Neural cell (in vitro differentiated cells): ENCODE results near the gene UGT3A2. TPM values are rescaled to one million over a fixed set of nuclear protein-coding genes. Genes with fewer than 3 reads are reported as not detected.

Experiments used
- H2AFZ ChIP-seq: fragments of 200-600, 300-800 bp; sonication (generic), shearing (Covaris generic); 2 replicates; pipeline ENCODE4 v1.6.0; 2014; ENCODE audit warnings: low read depth, mild to moderate bottlenecking, antibody characterized with exemption, low read length, moderate library complexity
- H3F3A ChIP-seq: fragments of 200-600 bp; shearing (Covaris generic); 2 replicates; pipeline ENCODE4 v1.6.1; 2016; ENCODE audit warnings: mild to moderate bottlenecking, moderate library complexity, mixed read lengths, antibody characterized with exemption, low read length; ENCODE audit not compliant: insufficient read depth, poor library complexity, severe bottlenecking
- H3K27ac ChIP-seq: fragments of 200-600, 300-800 bp; sonication (generic), shearing (Covaris generic); 2 replicates; pipeline ENCODE4 v1.5.1; 2014; ENCODE audit warnings: mild to moderate bottlenecking, low read length, moderate library complexity
- H3K27me3 ChIP-seq: fragments of 300-800, 200-600 bp; sonication (generic), shearing (Covaris generic); 2 replicates; pipeline ENCODE4 v1.6.0; 2014; ENCODE audit warnings: mild to moderate bottlenecking, low read depth, low read length, moderate library complexity; ENCODE audit not compliant: insufficient read depth
- H3K36me3 ChIP-seq: fragments of 300-800, 200-600 bp; sonication (generic), shearing (Covaris generic); 2 replicates; pipeline ENCODE4 v1.5.1; 2014; ENCODE audit warnings: mild to moderate bottlenecking, antibody characterized with exemption, low read length, moderate library complexity; ENCODE audit not compliant: insufficient read depth
- H3K4me2 ChIP-seq: fragments of 300-800, 200-600 bp; sonication (generic), shearing (Covaris generic); 2 replicates; pipeline ENCODE4 v1.6.0; 2014; ENCODE audit warnings: mild to moderate bottlenecking, low read length
- H3K4me3 ChIP-seq: fragments of 300-800, 200-600 bp; sonication (generic), shearing (Covaris generic); 2 replicates; pipeline ENCODE4 v1.5.1; 2014; ENCODE audit warnings: mild to moderate bottlenecking, low read length, moderate library complexity
- H3K79me2 ChIP-seq: fragments of 200-600 bp; shearing (Covaris generic); replicated peaks from 2 replicates; pipeline ENCODE4 v1.6.0; 2014; ENCODE audit warnings: mild to moderate bottlenecking, low read length, moderate library complexity; ENCODE audit not compliant: insufficient read depth
- H3K9ac ChIP-seq: fragments of 300-800, 200-600 bp; sonication (generic), shearing (Covaris generic); 2 replicates; pipeline ENCODE4 v1.6.1; 2016; ENCODE audit warnings: mild to moderate bottlenecking, low read length, mixed read lengths
- H3K9me2 ChIP-seq: fragments of 200-600 bp; shearing (Covaris generic); 2 replicates; pipeline ENCODE4 v1.6.1; 2016; ENCODE audit warnings: mild to moderate bottlenecking, low read length, mixed read lengths; ENCODE audit not compliant: insufficient read depth
- H3K9me3 ChIP-seq: fragments of 200-600, 300-800 bp; sonication (generic), shearing (Covaris generic); 2 replicates; pipeline ENCODE4 v1.6.1; 2016; ENCODE audit warnings: mild to moderate bottlenecking, mixed run types, low read length, moderate library complexity, mixed read lengths
- H4K20me1 ChIP-seq: fragments of 200-600 bp; shearing (Covaris generic); 2 replicates; pipeline ENCODE4 v1.6.1; 2016; ENCODE audit warnings: mild to moderate bottlenecking, mixed run types; ENCODE audit not compliant: insufficient read depth
- CTCF ChIP-seq: fragments of 450-650 bp; IDR thresholded peaks from 2 replicates; pipeline ENCODE4 v1.5.1; 2014; ENCODE audit warnings: antibody characterized with exemption, mild to moderate bottlenecking, moderate library complexity; ENCODE audit not compliant: poor library complexity, severe bottlenecking
- EP300 ChIP-seq: fragments of 450-650 bp; conservative IDR thresholded peaks from 2 replicates; pipeline ENCODE4 v1.6.1; 2014; ENCODE audit warnings: antibody characterized with exemption, mild to moderate bottlenecking, moderate library complexity; ENCODE audit not compliant: poor library complexity, severe bottlenecking
- EZH2 ChIP-seq: fragments of 200-600, 300-800 bp; shearing (Covaris generic), sonication (generic); IDR thresholded peaks from 2 replicates; pipeline ENCODE4 v1.6.1; 2014; ENCODE audit warnings: antibody characterized with exemption, low read length, borderline replicate concordance, mild to moderate bottlenecking; ENCODE audit not compliant: insufficient read depth, poor library complexity, severe bottlenecking
- MXI1 ChIP-seq: fragments of 450-650 bp; conservative IDR thresholded peaks from 2 replicates; pipeline ENCODE4 v1.6.1; 2014; ENCODE audit warnings: antibody characterized with exemption, mild to moderate bottlenecking; ENCODE audit not compliant: poor library complexity, severe bottlenecking
- POLR2AphosphoS5 ChIP-seq: IDR thresholded peaks from 2 replicates; pipeline ENCODE4 v1.6.1; 2012
- RAD21 ChIP-seq: fragments of 450-650 bp; conservative IDR thresholded peaks from 2 replicates; pipeline ENCODE4 v1.6.1; 2014; ENCODE audit warnings: antibody characterized with exemption, mild to moderate bottlenecking, moderate library complexity
- REST ChIP-seq: IDR thresholded peaks from 2 replicates; pipeline ENCODE4 v1.6.1; 2012; ENCODE audit warnings: borderline replicate concordance
- SMC3 ChIP-seq: fragments of 450-650 bp; conservative IDR thresholded peaks from 2 replicates; pipeline ENCODE4 v1.6.1; 2014; ENCODE audit warnings: antibody characterized with exemption, mild to moderate bottlenecking, moderate library complexity; ENCODE audit not compliant: poor library complexity
- TAF1 ChIP-seq: IDR thresholded peaks from 2 replicates; pipeline ENCODE4 v1.6.1; 2012; ENCODE audit warnings: low read depth
- polyA plus RNA-seq: library from polyadenylated mRNA; depleted of rRNA; stranded (reverse); fragments of >200 nt; gene quantifications from 2 replicates; pipeline ENCODE4 v1.2.3, GENCODE V29; 2014

The UGT3A2 gene
- polyA plus RNA-seq, 1 donor from 2014 or later = not detected

- no peak overlapping the region for H3K27ac ChIP-seq
- no peaks in the 10 kb centered on the region for H3K9me3 ChIP-seq
- no peaks in the 10 kb centered on the region for H3K36me3 ChIP-seq
- no peak overlapping the region for H3K9ac ChIP-seq
- H3K79me2 ChIP-seq = no peaks in the 10 kb centered on the region
- no peak overlapping the region for H3K4me2 ChIP-seq
- TF ChIP-seq RAD21 (no peak), REST (no peak), EP300 (no peak), TAF1 (no peak), POLR2AphosphoS5 (no peak), CTCF (no peak)
- no peak overlapping the region for H3K4me3 ChIP-seq
- H2AFZ ChIP-seq = no peak overlapping the region
- H3K27me3 ChIP-seq = no peaks in the 10 kb centered on the region
- H3K9me2 ChIP-seq = no peaks in the 10 kb centered on the region
- H4K20me1 ChIP-seq = no peaks in the 10 kb centered on the region
- no peaks in the 10 kb centered on the region for H3F3A ChIP-seq
These were observed 12.0 kb downstream of the UGT3A2 start for GRCh38 chr5:36054647-36055046.

GRCh38 chr5:36052538-36052937, 14.1 kb downstream of the UGT3A2 start:
- no peak overlapping the region for H3K4me3 ChIP-seq
- no peaks in the 10 kb centered on the region for H3K27me3 ChIP-seq
- H3K79me2 ChIP-seq = no peaks in the 10 kb centered on the region

More at GRCh38 chr5:36052538-36052937, 14.1 kb downstream of the UGT3A2 start:
- H3K9ac ChIP-seq = no peak overlapping the region
- no peaks in the 10 kb centered on the region for H3K9me2 ChIP-seq
- H3K27ac ChIP-seq = no peak overlapping the region
- no peaks in the 10 kb centered on the region for H3K36me3 ChIP-seq
- H3K9me3 ChIP-seq = no peaks in the 10 kb centered on the region
- no peak overlapping the region for H2AFZ ChIP-seq
- H3F3A ChIP-seq = no peaks in the 10 kb centered on the region
- TF ChIP-seq RAD21 = no peak
- TF ChIP-seq MXI1 = no peak
- TF ChIP-seq EZH2 = no peak
- TF ChIP-seq SMC3 = no peak
- no peak for TF ChIP-seq REST
- TF ChIP-seq CTCF = no peak
- TF ChIP-seq POLR2AphosphoS5 = no peak
- TF ChIP-seq TAF1 = no peak
- no peak for TF ChIP-seq EP300
- H4K20me1 ChIP-seq = no peaks in the 10 kb centered on the region
- H3K4me2 ChIP-seq = no peak overlapping the region
